Retinal pigment epithelial cell (primary cell): ENCODE data around the gene PDE5A.
A peak's percentile ranks its signal among the peaks of the same experiment; 100 is the strongest.

Experiments used
- DNase-seq: peaks from one replicate; pipeline ENCODE4 v3.0.0-alpha.2; 2010; ENCODE audit warnings: low read depth
- H3K4me3 ChIP-seq: 2 replicates; pipeline ENCODE4 v1.5.1; 2011; ENCODE audit warnings: mild to moderate bottlenecking, low read length, control low read depth, moderate library complexity
- CTCF ChIP-seq: conservative IDR thresholded peaks from 2 replicates; pipeline ENCODE4 v1.5.1; 2011; ENCODE audit warnings: low read depth, low read length, control low read depth, inconsistent platforms

Gene PDE5A

GRCh38 chr4:119627267-119628255, 1.0 kb downstream of the PDE5A start:
- TF ChIP-seq CTCF = peak; percentile 22
- H3K4me3 ChIP-seq = peak overlapping the region; percentile 75
- DNase-seq = no peak

- no peak for TF ChIP-seq CTCF
- no peak for DNase-seq
- H3K4me3 ChIP-seq = peak overlapping the region; percentile 75
Measured at GRCh38 chr4:119626943-119627266, 1.7 kb downstream of the PDE5A start.

GRCh38 chr4:119626420-119626819, 2.2 kb downstream of the PDE5A start:
- no peak for TF ChIP-seq CTCF
- H3K4me3 ChIP-seq = peak overlapping the region; percentile 75
- no peak for DNase-seq

GRCh38 chr4:119625761-119626160, 2.8 kb downstream of the PDE5A start:
- no peak for DNase-seq
- TF ChIP-seq CTCF = no peak
- H3K4me3 ChIP-seq = no peak overlapping the region

GRCh38 chr4:119624356-119624755, 4.2 kb downstream of the PDE5A start:
- H3K4me3 ChIP-seq = no peak overlapping the region
- no peak for DNase-seq
- no peak for TF ChIP-seq CTCF

GRCh38 chr4:119623025-119623424, 5.6 kb downstream of the PDE5A start:
- DNase-seq = peak; percentile 61
- no peak for TF ChIP-seq CTCF
- no peak overlapping the region for H3K4me3 ChIP-seq
